NCI-H774 (cell line): ENCODE results near the gene ELF5.

Experiments
- DNase-seq: peaks from one replicate; lab custom pipeline; 2025; lab: John Stamatoyannopoulos, UW

The ELF5 gene

GRCh38 chr11:34522188-34522587, 8.6 kb upstream of the ELF5 start:
- no peak for DNase-seq

DNA sequence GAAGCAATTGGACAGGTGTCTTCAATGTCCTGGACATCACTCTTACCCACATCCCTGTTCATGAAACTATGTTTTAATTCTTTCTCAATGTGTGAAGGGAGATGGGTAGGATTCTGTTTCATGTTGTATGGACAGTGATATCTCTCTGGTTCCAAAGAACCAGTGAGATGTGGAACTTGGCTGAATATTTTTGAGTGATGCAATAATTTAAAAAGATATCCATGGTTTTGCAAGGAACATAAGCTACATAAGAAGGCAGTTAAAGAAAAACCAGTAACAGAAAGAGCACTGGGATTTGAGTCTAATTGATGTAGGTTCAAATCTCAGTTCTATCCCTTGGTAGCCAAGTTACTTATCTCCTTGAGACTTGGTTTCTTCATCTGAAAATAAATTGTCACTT, 7.7 kb upstream of the ELF5 start:
- no peak for DNase-seq

DNA sequence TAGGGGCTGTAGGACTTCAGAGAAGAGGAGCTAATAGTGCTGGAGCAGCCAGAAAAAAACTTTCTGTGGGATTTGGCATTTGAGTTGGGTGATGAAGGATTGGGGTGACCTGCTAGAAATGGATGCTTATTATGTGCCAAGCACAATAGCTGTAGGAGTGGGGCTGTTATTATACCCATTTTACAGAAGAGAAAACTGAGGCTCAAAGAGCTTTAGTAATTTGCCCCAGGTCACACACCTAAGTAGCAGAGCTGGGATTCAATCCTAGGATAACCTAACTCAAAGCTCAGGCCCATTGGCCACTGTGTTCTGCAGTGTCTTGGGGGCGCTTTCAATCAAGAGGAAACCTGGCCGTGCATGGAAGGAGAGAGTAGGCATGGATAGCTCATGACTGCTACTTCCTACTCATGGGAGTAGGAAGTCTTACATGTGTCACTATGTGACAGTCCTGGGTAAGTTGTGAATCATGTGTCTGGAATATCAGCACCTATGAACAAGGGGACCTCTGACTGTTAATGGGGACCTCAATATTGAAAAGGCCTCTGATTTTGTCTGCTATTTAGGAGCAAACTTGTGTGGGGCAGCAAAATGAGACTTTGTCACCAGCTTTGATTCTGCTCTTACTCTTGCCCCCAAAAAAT, 6.1 kb upstream of the ELF5 start:
- DNase-seq = no peak

- DNase-seq = no peak
Observed at GRCh38 chr11:34516247-34517040, 2.9 kb upstream of the ELF5 start.

DNA sequence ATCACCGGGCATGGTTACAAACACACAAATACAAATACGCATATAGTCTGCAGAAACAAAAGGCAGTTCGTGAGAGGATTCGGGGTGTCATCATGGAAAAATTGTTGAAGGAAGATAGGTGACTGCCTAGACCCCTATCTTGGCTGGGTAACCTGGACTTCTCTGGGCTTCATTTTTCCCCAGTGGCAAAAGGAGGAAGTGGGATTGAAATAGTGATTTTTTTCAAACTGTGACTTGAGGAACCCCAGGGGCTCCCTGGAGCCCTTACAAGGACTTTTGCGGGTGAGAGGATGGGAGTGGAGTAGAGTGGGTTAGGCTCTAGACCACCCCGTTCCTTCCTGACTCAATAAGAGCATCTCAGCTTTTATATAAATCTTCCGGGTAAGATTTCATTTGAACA, 1.0 kb upstream of the ELF5 start:
- no peak for DNase-seq

DNA sequence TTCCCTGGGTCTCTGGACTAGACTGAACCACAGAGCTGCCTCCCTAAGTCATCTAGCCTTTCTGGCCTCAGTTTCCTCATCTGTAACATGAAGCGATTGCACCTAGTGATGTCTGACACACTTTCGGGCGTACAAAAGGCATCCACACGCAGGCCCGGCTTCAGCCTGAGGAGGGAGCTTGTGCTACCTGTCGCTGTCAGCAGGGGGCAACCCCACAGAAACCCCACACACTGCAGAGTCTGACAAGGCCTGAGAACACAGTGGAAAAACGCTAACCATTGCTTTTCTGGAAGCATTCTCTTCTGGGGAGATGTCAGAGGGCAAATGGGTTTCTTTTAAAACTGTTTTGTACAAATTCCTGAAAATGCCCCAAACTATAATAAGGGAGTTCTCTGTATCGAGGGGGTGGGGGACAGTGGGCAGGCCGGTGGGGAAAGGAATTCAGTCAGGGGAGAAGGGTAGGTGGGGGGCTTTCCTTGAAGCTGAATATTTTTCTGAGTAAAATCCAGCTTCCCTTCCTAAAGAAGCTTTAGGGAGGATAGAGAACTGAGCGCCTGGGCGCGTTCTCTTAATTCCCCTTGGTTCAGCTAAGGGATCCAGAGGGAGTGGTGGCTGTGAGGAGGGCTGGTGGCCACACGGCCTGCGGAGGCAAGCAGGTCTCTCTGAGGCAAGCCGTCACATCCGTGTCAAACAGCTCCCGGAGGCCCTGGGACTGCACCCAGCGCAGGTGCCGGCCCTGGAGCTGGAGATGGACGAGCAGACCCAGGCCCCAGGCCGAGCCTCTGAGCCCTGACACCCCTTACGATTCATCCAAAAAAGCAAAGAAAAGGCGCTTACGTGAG, 533 bp downstream of the ELF5 start:
- no peak for DNase-seq

- DNase-seq = no peak
Observed at GRCh38 chr11:34510673-34511072, 2.9 kb downstream of the ELF5 start.

DNA sequence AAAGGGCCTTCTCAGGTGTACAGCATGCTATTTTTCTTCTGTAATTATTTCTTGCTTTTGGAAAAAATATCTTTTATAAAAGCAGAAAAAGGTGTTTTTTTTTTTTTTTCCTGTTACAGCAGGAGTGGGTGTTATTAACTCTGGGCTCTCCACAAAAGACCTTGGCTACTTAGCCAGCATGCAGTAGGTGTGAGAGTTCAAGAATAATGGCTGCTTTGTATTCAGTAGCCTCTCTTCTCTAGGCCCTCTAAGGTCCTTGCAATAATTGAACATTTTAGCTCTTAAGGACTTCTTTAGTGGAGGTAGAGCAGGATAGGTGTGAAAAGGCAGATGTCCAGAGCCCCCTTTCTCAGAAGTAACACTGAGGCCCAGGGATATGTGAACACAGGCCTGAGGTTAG, 3.4 kb downstream of the ELF5 start:
- DNase-seq = no peak

DNA sequence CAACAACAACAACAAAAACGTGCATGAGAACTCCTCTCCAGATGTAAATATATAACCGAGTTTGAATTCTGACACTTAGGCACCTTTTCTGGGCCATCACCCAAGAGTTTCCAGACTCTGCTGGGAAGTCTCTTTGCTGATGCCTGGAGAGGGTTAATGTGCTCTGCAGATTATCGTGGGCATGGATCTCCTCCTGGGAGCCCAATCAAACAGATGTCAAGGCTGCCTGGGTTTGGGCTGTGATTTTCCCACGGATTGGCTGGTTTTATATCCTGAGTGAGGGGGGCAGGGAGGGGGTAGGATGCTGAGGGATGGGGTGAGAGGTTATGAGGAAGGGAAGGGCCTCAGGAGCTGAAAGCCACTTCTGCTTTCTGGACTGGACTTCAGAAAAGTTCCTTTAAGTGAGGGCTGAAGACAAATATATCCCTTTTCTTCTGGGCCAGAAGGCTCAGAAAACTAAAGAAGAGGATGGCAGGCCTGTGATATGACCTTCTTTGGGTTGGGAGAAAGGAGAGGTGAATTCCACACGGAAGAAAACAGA, 4.2 kb downstream of the ELF5 start:
- DNase-seq = no peak

DNA sequence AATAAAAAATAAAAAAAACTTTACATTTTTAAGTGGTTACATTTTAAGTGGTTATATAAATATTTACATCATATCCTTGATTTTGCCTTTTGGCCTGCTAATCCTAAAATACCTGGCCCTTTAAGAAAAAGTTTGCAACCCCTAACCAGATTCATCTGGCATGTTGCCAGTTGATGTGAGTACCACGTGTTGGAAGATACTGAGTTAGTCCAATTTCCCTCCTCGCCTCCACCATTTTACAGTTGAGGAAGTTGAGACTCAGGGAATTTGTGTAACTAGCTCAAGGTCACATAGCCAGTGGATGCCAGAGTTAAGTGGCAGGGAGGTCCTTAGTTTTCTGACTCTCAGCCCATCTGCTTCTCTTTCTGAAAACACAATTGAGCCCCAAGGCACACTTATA, 5.1 kb downstream of the ELF5 start:
- DNase-seq = no peak

- no peak for DNase-seq
Observed at GRCh38 chr11:34507610-34508009, 6.0 kb downstream of the ELF5 start.

DNA sequence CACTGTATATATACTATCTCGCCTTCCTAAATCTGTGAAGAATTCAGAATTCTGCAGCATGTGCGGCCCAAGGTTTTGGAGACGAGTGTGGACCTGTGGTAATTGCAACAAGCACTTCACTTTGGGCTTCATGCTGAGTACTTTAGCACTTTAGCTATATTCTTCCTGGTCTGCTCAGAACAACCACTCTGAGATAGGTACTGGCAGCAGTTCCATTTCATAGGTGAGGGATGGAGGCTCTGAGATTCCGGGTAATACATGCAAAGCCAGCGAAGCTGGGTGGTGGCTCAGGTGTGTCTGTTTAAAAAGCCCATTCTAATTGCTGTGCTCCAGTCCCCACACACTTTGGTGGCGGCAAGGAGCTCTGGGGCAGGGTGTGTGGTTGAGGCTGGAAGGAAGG, 6.4 kb downstream of the ELF5 start:
- no peak for DNase-seq

DNA sequence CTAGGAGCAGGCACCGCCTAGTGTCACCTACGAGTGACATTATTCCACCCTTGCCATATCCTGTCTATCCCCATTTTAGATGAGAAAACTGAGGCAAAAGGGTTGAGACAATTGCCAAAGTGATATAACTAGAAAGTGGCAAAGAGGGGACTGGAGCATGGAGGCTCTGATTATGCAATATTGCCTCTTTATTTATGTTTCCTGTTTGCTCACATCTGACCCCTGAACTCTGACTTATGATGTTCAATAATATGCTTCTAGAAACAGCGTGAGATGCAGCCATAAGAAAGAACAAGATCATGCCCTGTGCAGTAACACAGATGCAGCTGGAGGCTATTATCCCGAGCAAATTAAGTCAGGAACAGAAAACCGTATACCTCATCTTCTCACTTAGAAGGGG, 7.7 kb downstream of the ELF5 start:
- no peak for DNase-seq

GRCh38 chr11:34502949-34503348, 10.6 kb downstream of the ELF5 start:
- DNase-seq = no peak

DNA sequence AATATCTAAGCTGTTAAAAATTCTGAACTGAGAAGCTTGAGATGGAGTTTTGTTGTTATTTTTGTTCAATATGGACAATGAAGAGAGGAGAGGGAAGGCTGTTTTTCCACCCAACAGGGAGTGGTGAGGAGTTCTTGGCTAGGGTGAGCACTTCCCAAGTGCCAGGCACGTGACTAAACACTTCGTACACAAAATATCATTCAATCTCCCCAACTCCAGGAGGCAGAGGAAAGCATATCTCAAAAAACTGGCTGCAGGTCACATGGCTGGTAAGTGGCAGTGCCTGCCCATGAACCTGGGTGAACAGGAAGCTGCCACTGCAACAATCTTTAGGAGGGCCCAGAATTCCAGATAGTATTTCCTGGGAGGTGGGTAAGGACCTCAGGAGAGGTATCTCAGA, 11.6 kb downstream of the ELF5 start:
- DNase-seq = no peak

DNA sequence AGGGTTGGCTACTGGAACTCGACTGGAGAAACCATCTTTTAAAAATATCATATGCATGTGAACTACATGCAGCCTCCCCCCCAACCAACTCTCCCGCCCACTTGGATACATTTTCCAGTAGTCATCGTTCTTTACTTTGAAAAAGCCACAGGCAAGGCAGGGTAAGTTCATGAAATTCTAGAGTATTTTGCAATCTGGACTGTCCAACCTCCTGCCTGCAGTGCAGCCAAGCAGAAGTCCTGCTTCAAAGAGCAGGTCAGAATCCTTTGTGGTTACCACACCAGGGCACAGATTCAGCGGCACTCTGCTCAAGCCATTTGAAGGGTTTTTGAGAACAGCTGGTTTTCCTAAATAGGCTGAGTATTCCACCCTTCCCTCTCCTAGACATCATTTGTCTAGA, 12.1 kb downstream of the ELF5 start:
- DNase-seq = no peak

DNA sequence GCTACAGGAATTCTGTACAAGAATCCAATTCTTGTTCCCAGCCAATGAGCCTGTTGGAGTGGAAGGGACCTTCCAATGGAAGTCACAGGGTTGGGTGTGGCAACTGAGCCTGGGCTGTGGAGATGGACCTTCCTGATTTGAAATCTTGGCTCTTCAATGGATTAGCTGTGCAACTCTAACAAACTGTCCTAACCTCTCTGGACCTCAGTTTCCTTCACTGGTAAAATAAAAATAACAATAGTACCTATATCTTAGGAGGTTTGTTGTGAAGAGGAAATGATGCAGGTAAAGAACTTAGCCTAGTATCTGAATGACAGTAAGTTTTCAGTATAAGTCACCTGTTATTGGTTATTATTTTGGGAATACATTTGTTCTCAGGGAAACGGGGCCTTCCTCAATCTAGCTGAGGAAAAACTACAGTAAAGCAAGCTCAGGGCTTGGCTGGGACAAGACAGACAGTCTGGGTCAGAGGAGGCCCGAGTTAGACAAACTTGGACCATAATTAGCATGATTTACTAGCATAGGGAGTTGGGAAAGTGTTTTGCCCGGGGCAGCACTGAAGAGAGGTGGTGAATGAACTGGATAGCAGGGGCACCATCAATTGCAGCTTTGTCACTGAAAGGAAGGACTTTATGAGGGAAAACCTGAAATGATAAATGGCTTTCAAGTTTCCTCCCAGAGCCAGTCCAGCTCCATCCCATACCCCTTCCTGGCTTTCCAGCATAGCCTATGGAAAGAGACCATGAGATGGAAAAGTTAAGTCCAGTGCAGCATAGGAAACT, 13.7 kb downstream of the ELF5 start:
- DNase-seq = no peak

DNA sequence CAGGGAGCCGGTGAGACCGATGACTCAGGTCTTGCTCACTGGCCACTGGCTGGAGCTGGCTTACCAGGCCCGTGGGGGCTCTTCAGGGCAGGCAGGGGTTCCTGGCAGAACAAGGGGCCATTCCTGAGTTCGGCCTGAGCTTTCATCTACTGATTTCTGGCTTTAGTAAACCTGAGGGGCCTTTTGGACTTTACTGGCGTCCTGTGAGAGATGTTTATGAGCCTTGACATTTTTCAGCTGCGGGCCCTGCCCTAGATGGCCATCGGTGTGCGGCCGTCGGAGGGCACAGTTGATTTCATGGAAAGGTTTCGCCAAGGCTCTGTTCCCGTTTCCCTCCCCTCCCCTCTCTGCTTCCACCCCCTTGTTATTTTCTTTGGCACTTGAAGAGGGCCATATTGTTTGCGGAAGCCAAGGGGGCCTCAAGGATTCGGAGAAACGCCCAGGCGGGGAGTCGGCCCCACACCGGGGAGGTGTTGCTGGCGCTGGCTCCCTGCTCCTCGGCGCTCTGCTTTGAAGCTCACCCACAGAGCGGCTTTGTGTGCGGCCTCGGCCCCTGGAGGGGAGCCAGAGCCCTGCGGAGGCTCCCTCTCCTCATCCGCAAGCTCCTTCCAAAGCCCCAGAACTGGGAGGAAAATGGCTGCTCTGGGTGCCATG, 17.7 kb downstream of the ELF5 start:
- no peak for DNase-seq

GRCh38 chr11:34495239-34495723, 18.3 kb downstream of the ELF5 start:
- DNase-seq = no peak

- no peak for DNase-seq
Observed at GRCh38 chr11:34493926-34494595, 19.5 kb downstream of the ELF5 start.

DNA sequence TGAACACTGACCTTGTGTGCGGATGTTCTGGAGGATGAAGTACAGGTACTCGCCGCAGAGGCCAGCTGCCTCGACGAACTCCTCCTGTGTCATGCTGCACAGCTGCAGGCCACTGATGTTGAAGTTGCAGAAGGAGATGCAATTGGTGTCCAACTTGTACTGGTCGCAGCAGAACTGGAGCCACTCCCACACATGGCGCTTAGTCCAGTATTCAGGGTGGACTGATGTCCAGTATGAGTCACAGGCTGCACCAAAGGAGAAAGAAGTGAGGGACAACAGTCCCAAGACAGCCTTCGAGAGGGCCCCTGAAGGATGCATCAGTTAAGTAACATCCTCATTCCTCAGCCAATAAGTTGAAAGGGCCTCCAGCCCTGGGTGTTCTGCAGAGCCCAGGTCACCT, 20.1 kb downstream of the ELF5 start:
- DNase-seq = no peak
